ENCODE data around the gene SNX30.

Gene SNX30

DNA sequence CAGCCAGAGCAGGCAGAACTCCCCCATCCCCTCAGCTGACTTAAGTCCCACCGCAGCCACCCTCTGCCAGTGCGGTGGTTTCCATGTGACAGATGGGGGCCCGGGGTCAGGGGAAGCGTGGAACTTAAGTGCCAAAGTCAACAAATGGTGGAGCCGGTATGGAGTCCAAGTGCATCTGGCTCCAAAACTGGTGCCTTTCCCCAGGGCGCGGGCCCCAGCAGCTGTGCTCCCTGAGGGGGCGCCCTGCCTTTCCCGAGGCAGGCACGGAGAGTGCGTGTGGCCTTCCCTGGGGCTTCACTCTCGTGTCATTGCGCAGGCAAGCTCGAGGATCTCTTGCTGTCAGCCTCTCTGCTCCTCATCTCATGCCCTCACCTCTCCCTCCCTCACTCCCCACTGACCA, 106.3 kb downstream of the SNX30 start:
- no peaks in the 10 kb centered on the region for H3K27me3 ChIP-seq (ENCODE audit: insufficient read depth, low read length, poor library complexity, severe bottlenecking)

DNA sequence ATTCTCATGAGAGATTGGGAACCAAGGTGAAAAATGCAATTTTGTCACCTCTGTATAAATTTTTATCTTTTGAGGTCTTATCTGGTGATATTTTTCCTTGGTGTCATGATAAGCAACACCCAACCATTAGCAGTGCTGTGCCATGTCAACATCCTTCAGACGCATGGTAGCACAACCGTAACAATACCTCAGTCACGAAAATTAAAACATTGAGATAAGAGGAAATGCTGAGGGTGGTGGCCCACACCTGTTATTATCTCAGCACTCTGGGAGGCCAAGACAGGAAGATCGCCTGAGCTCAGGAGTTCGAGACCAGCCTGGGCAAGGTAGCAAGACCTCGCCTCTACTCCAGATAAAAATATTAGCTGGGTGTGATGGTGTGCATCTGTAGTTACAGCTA, 107.4 kb downstream of the SNX30 start:
- no peaks in the 10 kb centered on the region for H3K36me3 ChIP-seq (ENCODE audit: insufficient read depth, low read length)
- no peaks in the 10 kb centered on the region for H3K4me1 ChIP-seq (ENCODE audit: insufficient read depth, low read length, poor library complexity, severe bottlenecking)
- H3K79me2 ChIP-seq (ENCODE audit: insufficient read depth, low read length) = no peaks in the 10 kb centered on the region
- H3K4me3 ChIP-seq (ENCODE audit: low read length, poor library complexity, severe bottlenecking) = no peak overlapping the region
- H3K4me2 ChIP-seq (ENCODE audit: low read depth, low read length, poor library complexity, severe bottlenecking) = no peak overlapping the region
- no peaks in the 10 kb centered on the region for H3F3A ChIP-seq (ENCODE audit: low read depth)
- H3K9me2 ChIP-seq (replicated peaks; ENCODE audit: low read depth, low read length) = no peaks in the 10 kb centered on the region
- H3K27me3 ChIP-seq (ENCODE audit: insufficient read depth, low read length, poor library complexity, severe bottlenecking) = no peaks in the 10 kb centered on the region
- H3K9me3 ChIP-seq (ENCODE audit: insufficient read depth, low read depth, low read length) = no peaks in the 10 kb centered on the region
- H2AFZ ChIP-seq (ENCODE audit: low read length) = no peak overlapping the region
- H4K20me1 ChIP-seq (ENCODE audit: insufficient read depth, low read length, poor library complexity, severe bottlenecking) = no peaks in the 10 kb centered on the region
- no peak for TF ChIP-seq EZH2phosphoT487 (IDR thresholded peaks at IDR 0.05; ENCODE audit: borderline replicate concordance)
- TF ChIP-seq, protein P1, sequence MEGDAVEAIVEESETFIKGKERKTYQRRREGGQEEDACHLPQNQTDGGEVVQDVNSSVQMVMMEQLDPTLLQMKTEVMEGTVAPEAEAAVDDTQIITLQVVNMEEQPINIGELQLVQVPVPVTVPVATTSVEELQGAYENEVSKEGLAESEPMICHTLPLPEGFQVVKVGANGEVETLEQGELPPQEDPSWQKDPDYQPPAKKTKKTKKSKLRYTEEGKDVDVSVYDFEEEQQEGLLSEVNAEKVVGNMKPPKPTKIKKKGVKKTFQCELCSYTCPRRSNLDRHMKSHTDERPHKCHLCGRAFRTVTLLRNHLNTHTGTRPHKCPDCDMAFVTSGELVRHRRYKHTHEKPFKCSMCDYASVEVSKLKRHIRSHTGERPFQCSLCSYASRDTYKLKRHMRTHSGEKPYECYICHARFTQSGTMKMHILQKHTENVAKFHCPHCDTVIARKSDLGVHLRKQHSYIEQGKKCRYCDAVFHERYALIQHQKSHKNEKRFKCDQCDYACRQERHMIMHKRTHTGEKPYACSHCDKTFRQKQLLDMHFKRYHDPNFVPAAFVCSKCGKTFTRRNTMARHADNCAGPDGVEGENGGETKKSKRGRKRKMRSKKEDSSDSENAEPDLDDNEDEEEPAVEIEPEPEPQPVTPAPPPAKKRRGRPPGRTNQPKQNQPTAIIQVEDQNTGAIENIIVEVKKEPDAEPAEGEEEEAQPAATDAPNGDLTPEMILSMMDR (conservative IDR thresholded peaks at IDR 0.05; ENCODE audit: low read length) = no peak
- no peak overlapping the region for H3K9ac ChIP-seq (ENCODE audit: low read depth, low read length, poor library complexity, severe bottlenecking)

More for the DNA sequence above, 106.3 kb downstream of the SNX30 start:
- Histone ChIP-seq H3K9me3 (ENCODE audit: insufficient read depth, low read depth, low read length) (no peaks in the 10 kb centered on the region), H3K4me3 (ENCODE audit: low read length, poor library complexity, severe bottlenecking) (no peak overlapping the region), H3K79me2 (ENCODE audit: insufficient read depth, low read length) (no peaks in the 10 kb centered on the region), H3K9ac (ENCODE audit: low read depth, low read length, poor library complexity, severe bottlenecking) (no peak overlapping the region), H3K4me2 (ENCODE audit: low read depth, low read length, poor library complexity, severe bottlenecking) (no peak overlapping the region), H3K4me1 (ENCODE audit: insufficient read depth, low read length, poor library complexity, severe bottlenecking) (no peaks in the 10 kb centered on the region), H4K20me1 (ENCODE audit: insufficient read depth, low read length, poor library complexity, severe bottlenecking) (no peaks in the 10 kb centered on the region), H3F3A (ENCODE audit: low read depth) (no peaks in the 10 kb centered on the region), H2AFZ (ENCODE audit: low read length) (no peak overlapping the region), H3K36me3 (ENCODE audit: insufficient read depth, low read length) (no peaks in the 10 kb centered on the region), H3K9me2 (replicated peaks; ENCODE audit: low read depth, low read length) (no peaks in the 10 kb centered on the region)
- TF ChIP-seq, protein P1 (conservative IDR thresholded peaks at IDR 0.05; ENCODE audit: low read length) = no peak
- no peak for TF ChIP-seq EZH2phosphoT487 (IDR thresholded peaks at IDR 0.05; ENCODE audit: borderline replicate concordance)

DNA sequence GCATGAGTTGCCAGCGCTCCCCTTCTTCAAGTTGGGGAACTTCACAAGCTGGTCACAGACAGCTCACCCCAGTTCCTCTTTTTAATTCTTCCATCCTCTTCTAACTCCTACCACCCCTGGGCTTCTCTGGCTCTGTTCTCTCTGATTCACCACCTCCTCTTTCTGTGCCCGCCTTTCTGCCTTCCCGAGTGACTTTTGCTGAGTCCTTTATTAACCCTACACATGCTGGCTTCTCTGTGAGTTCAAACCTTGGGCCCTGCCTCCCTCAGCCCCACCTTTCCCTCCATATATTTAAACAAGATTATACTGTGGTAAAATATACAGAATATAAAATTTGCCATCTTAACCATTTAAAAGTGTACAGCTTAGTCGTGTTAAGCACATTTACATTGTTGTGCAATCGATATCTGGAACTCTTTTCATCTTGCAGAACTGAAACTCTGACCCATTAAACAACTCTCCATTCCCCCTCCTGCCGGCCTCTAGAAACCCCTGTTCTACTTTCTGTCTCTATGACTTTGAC, 108.1 kb downstream of the SNX30 start:
- TF ChIP-seq EZH2phosphoT487 (IDR thresholded peaks at IDR 0.05; ENCODE audit: borderline replicate concordance) = no peak
- TF ChIP-seq, protein P1 (conservative IDR thresholded peaks at IDR 0.05; ENCODE audit: low read length) = no peak
- Histone ChIP-seq H2AFZ (ENCODE audit: low read length) (no peak overlapping the region), H4K20me1 (ENCODE audit: insufficient read depth, low read length, poor library complexity, severe bottlenecking) (no peaks in the 10 kb centered on the region), H3K9ac (ENCODE audit: low read depth, low read length, poor library complexity, severe bottlenecking) (no peak overlapping the region), H3F3A (ENCODE audit: low read depth) (no peaks in the 10 kb centered on the region), H3K27me3 (ENCODE audit: insufficient read depth, low read length, poor library complexity, severe bottlenecking) (no peaks in the 10 kb centered on the region), H3K4me2 (ENCODE audit: low read depth, low read length, poor library complexity, severe bottlenecking) (no peak overlapping the region), H3K79me2 (ENCODE audit: insufficient read depth, low read length) (no peaks in the 10 kb centered on the region), H3K4me3 (ENCODE audit: low read length, poor library complexity, severe bottlenecking) (no peak overlapping the region), H3K4me1 (ENCODE audit: insufficient read depth, low read length, poor library complexity, severe bottlenecking) (no peaks in the 10 kb centered on the region), H3K9me2 (replicated peaks; ENCODE audit: low read depth, low read length) (no peaks in the 10 kb centered on the region), H3K9me3 (ENCODE audit: insufficient read depth, low read depth, low read length) (no peaks in the 10 kb centered on the region), H3K36me3 (ENCODE audit: insufficient read depth, low read length) (no peaks in the 10 kb centered on the region)
